A549 (cell line): ENCODE data around the gene SHOC2.

Source experiments
- CHD2 ChIP-seq: fragments of 150-350 bp; IDR thresholded peaks from 2 replicates; pipeline ENCODE4 v1.6.1; 2014; ENCODE audit warnings: low read length; ENCODE audit not compliant: partially characterized antibody
- HOXA7 ChIP-seq: fragments of 250-450 bp; sonication (Bioruptor Pico); IDR thresholded peaks from 2 replicates; pipeline ENCODE4 v1.5.0; 2020; ENCODE audit warnings: mild to moderate bottlenecking, moderate library complexity
- JUNB ChIP-seq: fragments of >200 bp; sonication (Bioruptor Twin); formaldehyde crosslinking; IDR thresholded peaks from 2 replicates; pipeline ENCODE4 v1.6.1; 2016
- POLR2A ChIP-seq: IDR thresholded peaks from 2 replicates; pipeline ENCODE4 v1.6.1; 2012; ENCODE audit warnings: mild to moderate bottlenecking, low read length
- TF ChIP-seq, protein P1 (sequence below): fragments of >200 bp; sonication (Bioruptor Twin); formaldehyde crosslinking; IDR thresholded peaks from 3 replicates; pipeline ENCODE4 v1.5.1; 2016

DNA sequence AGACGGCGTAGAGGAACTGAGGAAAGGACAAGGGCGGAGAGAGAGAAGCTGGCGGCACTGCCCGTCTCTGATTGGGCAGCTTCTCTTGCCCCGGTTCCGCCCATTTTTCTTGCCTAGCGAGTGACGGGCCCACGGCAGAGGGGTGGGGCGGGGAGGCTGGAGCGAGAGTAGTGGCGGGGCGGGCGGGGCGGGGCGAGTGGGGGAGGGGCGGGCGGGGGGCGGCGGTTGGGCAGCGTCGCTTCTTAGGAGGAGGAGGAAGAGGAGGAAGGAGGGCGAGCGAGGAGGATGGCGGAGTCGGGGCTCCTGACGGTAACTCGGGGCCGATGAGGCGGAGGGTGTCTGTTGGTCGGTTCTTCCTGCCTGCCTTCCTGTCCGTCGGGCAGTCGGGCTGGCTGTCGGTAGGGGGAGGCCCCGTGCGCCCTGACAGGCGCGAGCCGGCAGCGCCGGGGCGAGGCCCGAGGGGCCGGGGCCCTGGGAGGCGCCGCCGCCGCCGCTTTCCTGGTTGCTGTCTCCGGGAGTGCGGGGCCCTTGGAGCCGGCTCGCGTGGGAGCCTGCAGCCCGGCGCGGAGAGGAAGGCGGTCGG is at the start of gene SHOC2:
- TF ChIP-seq JUNB, result no peak
- TF ChIP-seq, protein P1, sequence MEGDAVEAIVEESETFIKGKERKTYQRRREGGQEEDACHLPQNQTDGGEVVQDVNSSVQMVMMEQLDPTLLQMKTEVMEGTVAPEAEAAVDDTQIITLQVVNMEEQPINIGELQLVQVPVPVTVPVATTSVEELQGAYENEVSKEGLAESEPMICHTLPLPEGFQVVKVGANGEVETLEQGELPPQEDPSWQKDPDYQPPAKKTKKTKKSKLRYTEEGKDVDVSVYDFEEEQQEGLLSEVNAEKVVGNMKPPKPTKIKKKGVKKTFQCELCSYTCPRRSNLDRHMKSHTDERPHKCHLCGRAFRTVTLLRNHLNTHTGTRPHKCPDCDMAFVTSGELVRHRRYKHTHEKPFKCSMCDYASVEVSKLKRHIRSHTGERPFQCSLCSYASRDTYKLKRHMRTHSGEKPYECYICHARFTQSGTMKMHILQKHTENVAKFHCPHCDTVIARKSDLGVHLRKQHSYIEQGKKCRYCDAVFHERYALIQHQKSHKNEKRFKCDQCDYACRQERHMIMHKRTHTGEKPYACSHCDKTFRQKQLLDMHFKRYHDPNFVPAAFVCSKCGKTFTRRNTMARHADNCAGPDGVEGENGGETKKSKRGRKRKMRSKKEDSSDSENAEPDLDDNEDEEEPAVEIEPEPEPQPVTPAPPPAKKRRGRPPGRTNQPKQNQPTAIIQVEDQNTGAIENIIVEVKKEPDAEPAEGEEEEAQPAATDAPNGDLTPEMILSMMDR, result no peak
- peak; percentile 92 for TF ChIP-seq POLR2A
- no peak for TF ChIP-seq HOXA7 (CRISPR knock-in tag)
- TF ChIP-seq CHD2, result no peak
